GM18507 (cell line): ENCODE results near the gene TBRG4.

Source experiments
- DNase-seq: peaks from one replicate; pipeline ENCODE4 v3.0.0; 2011; ENCODE audit warnings: low read depth; ENCODE audit not compliant: insufficient read length; ENCODE audit errors: extremely low spot score
- FAIRE-seq: peaks from 2 replicates; lab custom pipeline; 2011; peaks lifted over from hg19 to GRCh38; lab: Jason Lieb, UNC

Gene TBRG4

DNA sequence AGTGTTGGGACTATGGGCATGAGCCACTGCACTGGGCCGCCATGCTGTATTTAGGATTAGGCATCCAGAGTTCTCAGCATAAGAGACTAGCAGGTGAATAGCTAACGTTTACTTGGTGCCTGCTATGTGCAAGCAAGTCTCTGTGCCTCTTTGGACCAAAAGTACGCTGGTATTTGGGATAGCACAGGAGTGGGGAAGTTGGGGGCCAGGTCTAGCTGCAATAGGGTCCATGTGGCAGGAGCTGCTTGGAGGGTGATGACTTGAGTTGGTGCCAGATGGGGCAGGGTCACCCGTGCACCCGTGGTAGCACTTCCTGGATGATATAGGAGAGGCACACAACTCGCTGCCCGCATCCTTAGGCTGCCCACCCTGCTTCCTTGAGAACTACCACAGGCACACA lies 45.1 kb downstream of the TBRG4 start:
- DNase-seq, result no peak
- FAIRE-seq, result no peak

DNA sequence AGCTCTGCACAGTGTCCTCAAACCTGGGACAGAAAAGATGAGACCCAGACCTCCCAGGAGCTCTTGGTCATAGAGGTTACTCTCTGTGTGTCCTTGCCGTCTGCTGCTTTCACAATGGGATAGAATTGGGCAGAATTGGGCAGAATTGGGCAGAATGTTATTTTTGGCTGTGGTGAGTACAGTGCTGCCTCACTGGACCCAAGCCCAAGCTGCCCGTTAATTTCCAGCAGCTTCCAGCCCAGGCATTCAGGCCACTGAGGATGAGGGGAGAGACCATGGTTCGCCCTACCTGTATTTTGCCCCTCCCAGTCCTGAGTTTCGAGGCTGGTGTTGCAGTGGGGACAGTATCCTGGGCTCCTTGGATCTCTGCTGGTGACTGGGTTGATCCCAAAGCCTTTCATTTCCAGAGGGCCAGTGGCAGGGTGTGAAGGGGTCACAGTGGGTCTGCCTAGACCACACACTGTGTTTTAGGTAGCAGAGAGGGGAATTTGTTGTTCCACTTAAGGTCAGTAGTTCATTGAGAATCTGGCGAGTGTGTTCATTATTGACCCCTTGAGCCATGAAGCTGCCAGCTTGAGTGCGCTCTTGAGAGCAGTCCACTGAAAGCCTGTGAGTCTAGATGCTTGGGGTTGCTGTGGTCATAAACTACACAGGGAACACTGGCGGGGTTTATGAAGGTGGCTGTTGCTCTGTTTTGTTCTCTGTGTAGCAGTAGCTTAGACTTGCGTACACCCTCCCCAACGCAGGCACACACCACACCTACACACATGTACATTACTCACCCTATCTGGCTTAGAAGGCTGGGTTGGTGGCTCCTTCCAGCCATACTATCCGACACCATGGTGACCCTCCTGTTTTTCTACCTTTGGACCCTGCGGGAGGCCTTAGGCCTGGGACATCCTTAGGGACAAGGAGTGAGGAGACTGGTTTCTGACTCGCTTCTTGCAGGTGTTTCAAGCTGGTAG lies 46.2 kb downstream of the TBRG4 start:
- no peak for FAIRE-seq
- DNase-seq, result no peak

DNA sequence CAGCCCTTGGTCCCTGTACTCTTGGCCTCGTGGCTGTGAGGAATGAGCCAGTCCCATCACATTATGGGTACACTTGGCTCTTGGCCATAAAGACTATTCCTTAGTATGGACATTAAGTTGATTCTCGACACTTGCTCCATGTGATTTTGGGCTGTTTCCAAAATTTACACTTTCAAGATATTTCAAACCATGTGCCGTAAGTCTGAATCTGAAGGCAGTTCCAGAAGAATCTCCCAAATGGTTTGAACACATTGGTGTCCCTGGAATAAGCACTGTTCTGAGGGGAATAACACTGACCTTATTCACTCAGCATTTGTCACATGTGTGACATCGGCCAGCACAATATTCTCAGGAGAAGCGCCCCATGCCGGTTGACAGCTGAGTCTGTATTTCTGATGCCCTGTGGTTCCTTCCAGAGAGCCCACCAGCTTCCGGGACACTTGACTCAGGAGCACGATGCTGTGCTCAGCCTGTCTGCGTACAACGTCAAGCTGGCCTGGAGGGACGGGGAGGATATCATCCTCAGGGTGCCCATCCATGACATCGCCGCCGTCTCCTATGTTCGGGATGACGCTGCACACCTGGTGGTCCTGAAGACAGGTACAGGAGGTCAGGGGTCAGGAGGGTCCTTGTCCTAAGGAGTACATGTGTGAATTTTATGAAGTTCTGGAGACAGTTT lies 47.3 kb downstream of the TBRG4 start:
- DNase-seq (no peak), FAIRE-seq (no peak)

DNA sequence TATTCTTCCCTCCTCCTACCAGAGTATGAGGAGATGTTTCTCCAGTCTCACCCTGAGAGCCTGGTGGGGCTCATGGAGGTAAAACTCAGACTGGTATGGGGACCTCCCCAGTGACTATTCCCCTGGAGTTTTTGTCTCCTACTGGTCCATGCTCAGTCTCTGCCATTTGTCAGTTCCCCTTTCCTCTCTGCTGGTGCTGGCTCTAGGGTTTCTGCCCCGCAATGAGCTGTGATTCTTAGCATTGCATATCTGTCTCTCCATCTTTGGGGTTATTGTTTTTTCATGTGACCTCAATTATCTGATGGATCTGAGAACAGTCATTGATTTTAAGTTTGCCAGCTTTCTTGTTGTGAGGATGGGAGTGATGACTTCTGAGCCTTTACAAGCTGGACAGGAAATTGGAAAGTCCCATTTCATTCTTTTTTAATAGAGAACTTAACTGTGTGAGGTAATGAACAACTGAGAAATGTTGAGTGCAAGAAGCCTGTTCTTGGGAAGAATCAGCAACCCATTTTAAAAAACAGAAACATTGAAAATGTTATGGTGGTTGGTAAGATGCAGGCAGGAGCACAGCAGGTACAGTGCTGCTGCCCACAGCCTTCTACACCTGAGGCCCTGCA lies 49.6 kb downstream of the TBRG4 start:
- FAIRE-seq (no peak), DNase-seq (no peak)

DNA sequence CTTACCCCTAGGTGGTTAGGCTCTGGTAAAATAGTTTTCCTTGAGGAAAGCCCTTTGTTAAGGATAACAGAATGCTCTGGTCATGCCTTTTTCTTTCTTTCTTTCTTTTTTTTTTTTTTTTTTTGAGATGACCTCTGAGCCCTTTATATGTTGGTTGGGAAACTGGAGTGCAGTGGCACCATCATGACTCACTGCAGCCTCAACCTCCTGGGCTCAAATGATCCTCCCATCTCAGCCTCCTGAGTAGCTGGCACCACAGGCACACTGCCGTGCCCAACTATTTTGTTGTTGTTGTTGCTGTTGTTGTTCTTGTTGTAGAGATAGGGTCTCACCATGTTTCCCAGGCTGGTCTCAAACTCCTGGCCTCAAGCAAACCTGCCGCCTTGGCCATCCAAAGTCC lies 50.1 kb downstream of the TBRG4 start:
- FAIRE-seq (no peak), DNase-seq (no peak)

DNA sequence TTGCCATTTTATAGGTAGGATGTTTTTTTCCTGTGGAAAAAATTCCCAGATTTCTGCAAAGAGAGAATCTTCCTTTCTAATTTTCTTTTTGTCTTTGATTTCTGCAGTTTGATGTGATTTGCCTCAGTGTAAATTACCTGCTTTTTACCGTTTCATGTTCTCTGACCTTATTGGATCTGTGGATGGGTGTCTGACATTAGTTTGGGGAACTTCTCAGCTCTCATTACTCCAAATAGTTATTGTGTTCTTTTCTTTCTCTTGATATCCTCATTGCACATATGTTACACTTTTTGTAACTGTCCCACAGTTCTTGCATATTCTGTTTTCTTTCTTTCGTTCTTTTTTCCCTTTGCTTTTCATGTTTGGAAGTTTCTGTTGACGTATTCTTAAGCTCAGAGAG lies 51.2 kb downstream of the TBRG4 start:
- no peak for FAIRE-seq

DNA sequence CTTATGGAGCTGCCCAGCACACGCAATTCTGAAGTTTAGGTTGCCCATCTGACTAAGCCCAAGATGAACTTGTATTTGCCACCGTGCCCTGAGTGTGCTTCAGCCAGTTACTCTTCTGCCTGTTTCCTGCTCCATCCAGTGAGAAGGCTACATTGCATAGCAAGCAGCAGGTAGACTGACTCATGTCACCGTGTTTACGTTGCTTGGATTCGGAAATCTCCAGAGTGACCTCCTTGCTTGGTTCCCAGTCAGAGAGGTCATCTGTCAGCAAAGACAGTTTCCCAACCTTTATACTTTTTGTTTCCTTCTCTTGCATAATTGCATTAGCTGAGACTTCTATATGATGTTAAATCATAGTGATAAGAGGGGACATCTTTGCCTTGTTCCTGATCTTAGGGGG lies 53.6 kb downstream of the TBRG4 start:
- FAIRE-seq (no peak), DNase-seq (no peak)

More for the DNA sequence above, 51.2 kb downstream of the TBRG4 start:
- no peak for DNase-seq

DNA sequence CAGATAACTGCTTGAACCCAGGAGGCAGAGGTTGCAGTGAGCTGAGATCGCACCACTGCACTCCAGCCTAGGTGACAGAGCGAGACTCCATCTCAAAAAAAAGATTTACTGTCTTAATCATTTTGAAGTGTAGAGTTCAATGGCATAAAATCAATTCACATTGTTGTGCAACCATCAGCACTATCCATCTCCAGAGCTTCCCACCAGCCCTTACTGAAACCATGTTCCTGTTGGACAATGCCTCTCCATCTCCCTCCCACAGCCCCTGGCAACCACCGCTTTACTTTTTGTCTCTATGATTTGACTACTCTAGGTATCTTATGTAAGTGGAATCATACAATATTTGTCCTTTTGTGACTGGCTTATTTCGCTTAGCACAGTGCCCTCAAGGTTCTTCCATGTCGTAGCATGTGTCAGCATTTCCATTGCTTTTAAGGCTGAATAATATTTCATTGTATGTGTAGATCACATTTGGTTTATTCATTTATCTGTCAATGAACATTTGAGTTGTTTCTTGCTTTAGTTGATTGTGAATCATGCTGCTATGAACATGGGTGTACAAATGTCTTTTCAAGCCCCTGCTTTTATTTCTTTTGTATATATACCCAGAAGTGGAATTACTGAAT lies 55.8 kb downstream of the TBRG4 start:
- DNase-seq, result no peak
- FAIRE-seq, result peak; percentile 53

DNA sequence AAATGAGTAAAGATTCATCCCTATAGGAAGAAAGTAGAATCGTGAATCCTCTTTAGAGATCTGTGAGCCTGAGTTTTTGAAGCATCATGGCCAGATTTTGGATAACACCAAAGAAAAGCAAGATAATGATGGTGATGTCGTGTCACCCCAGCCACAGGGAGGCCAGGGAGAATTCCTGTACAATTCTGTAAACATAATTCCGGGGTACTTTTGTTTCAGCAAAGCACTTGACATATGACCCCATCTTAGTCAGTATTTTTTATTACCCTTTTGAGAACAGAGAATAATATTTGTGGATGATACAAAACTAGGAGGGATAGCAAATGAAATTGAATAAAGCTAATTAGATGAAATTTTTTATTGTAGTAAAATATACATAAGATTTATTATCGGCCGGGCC lies 56.5 kb downstream of the TBRG4 start:
- FAIRE-seq (no peak), DNase-seq (no peak)

DNA sequence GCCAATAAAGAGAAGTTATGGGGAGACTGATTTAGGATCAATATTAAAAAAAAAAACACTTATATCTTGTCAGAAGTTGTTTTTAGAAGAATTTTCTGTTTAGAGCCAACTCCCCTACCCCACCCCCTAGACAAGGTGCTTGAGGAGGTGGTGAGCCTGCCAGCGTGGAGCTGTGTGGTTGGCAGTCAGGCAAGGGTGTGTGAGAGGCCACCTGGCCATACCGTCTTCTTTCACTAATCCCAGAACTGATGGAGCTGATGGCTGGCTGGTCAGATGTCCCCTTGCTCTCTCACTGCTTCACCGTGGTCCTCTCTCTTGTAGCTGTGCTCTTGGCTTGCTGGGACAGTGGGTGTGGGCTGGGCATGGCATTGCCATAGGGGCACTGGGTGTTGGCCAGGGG lies 57.1 kb downstream of the TBRG4 start:
- FAIRE-seq (no peak), DNase-seq (no peak)

DNA sequence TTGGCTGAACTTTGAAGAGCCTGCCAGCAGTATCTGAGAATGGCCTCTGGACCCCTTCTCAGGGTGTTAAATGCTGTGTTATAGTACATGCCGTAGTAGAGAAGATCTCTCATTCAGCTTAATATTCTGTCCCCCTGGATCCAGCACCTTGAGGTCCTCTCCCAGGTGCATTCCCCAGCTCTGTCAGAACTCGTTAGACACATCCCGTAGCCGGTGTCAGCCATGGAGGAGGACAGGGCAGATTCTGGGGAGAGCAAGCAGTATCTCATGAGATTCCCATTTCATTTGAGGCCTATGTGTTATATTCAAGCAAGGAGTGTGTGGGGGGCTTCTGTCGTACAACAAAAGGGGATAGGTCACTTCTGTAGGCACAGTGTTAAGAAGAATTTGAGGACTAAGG lies 57.6 kb downstream of the TBRG4 start:
- FAIRE-seq (no peak), DNase-seq (no peak)

DNA sequence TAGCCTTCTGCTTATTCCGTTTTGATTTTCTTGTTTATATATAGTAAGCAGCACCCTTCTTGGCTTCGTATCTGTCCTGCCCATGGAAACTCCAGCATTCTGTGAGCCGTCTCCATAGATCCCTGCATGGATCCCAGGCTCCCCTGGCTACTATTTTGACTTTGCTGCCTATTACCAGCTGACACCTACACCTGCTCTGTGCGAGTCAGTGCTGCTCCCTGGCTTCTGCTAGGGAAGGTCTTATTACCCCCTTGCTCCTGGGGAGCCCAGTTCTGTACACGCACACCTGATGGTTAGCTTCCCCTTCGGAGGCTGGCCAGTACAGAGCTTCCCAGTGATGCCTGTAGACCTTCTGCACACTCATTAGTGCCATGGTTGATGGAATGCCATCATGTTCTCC lies 58.1 kb downstream of the TBRG4 start:
- no peak for FAIRE-seq

DNA sequence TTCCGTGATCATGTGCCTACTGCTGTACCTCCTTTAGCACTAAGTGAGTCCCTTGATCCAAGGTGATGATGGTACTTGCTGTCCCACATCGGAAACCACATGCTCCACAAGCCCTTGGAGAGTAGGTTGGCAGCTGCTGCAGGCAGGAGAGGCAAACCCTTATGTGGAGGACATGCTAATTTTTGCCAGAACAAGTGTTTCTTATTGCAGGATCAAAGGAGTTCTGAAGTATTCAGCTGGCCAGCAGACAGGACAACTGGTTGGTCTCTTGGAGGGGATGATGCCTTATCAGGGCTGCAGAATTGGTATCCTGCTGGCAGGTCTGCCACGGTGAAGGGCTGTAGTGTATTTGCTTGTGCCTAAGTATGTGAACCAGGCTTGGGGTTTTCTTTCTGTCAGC lies 59.5 kb downstream of the TBRG4 start:
- no peak for FAIRE-seq

More for the DNA sequence above, 58.1 kb downstream of the TBRG4 start:
- DNase-seq, result no peak

DNA sequence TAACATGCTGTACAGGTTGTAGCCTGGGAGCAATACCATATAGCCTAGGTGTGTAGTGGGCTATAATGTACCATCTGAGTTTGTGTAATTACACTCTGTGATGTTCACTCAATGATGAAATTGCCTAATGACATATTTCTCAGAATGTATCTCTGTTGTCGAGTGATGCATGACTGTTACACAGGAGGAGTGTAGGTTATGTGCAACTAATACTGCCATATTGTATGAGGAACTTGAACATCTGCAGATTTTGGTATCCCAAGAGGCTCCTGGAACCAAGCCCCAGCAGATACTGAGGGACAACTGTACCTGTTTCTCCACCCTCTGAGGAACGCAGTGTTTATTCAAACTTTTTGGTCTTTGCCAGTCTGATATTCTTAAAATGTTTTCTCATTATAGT lies 61.3 kb downstream of the TBRG4 start:
- DNase-seq (no peak), FAIRE-seq (no peak)

More for the DNA sequence above, 59.5 kb downstream of the TBRG4 start:
- no peak for DNase-seq
